GM12878 (cell line): ENCODE measurements around the gene PRAMEF8. TPM values are rescaled to one million over a fixed set of nuclear protein-coding genes. Genes with fewer than 3 reads are reported as not detected.
"Not testable (repeated sequence)": the region's sequence is repeated elsewhere in the genome, so short reads cannot be mapped to it uniquely, and the experiment has no call there.

Source experiments
- ATAC-seq: fragments of 200-7000 bp; cut with Tn5 transposase; 3 replicates; pipeline ENCODE4 v1.9.1; 2020; ENCODE audit warnings: mild to moderate bottlenecking, moderate library complexity
- BruUV-seq: library from RNA; stranded (reverse); fragments of 400-500 nt; replicated peaks from 2 replicates; lab custom pipeline; 2021; lab: Mats Ljungman, UMichigan
- CTCF ChIA-PET: fragments of 300-600 bp; sonication (Branson Sonifier 250); formaldehyde crosslinking; extraction: SDS; loops from one replicate; lab custom pipeline; 2021; ENCODE audit warnings: inconsistent platforms; lab: Yijun Ruan, JAX
- POLR2A ChIA-PET: fragments of 350-600 bp; formaldehyde crosslinking; extraction: SDS; loops from one replicate; lab custom pipeline; 2021; ENCODE audit warnings: inconsistent platforms; lab: Charles Lee
- RAD21 ChIA-PET: fragments of 300-600 bp; sonication (Branson Sonifier 250); formaldehyde crosslinking; loops from one replicate; lab custom pipeline; 2023; ENCODE audit warnings: antibody characterized with exemption; ENCODE audit not compliant: unreplicated experiment; lab: Charles Lee
- SMC1A ChIA-PET: fragments of 300-600 bp; sonication (Branson Sonifier 250); formaldehyde crosslinking; loops from one replicate; lab custom pipeline; 2023; ENCODE audit not compliant: unreplicated experiment, uncharacterized antibody; lab: Charles Lee
- DNase-seq: peaks from one replicate; pipeline ENCODE4 v3.0.0-alpha.2; 2011; ENCODE audit warnings: low read depth, low spot score
- FAIRE-seq: peaks from 3 replicates; lab custom pipeline; 2011; peaks lifted over from hg19 to GRCh38; lab: Jason Lieb, UNC
- H2AFZ ChIP-seq: 2 replicates; pipeline ENCODE4 v1.6.0; 2011; ENCODE audit warnings: low read depth, low read length, control low read depth; ENCODE audit not compliant: control insufficient read depth
- H3K27ac ChIP-seq: 2 replicates; pipeline ENCODE4 v1.5.1; 2011; ENCODE audit warnings: control low read depth; ENCODE audit not compliant: control insufficient read depth, insufficient read depth
- H3K27me3 ChIP-seq, 2 experiments: replicated peaks in 1 of 2; 2 replicates each; pipeline versions ENCODE4 v1.6.0 to v1.6.1; 2011; ENCODE audit warnings: low read length in 1 of 2; ENCODE audit not compliant: control insufficient read depth in 2 of 2, insufficient read depth in 2 of 2
- H3K36me3 ChIP-seq, 2 experiments: 2 replicates each; pipeline ENCODE4 v1.5.1; 2011; ENCODE audit warnings: low read length in 1 of 2; ENCODE audit not compliant: control insufficient read depth in 2 of 2, insufficient read depth in 2 of 2
- H3K4me1 ChIP-seq: 2 replicates; pipeline ENCODE4 v1.6.1; 2011; ENCODE audit warnings: mild to moderate bottlenecking, low read length, moderate library complexity, mixed read lengths; ENCODE audit not compliant: control insufficient read depth, insufficient read depth
- H3K4me2 ChIP-seq: 2 replicates; pipeline ENCODE4 v1.6.0; 2011; ENCODE audit warnings: control low read depth; ENCODE audit not compliant: control insufficient read depth, insufficient read depth
- H3K4me3 ChIP-seq: fragments of 200-600 bp; sonication (generic); 2 replicates; pipeline ENCODE4 v1.5.1; 2016
- H3K79me2 ChIP-seq: 2 replicates; pipeline ENCODE4 v1.6.0; 2011; ENCODE audit warnings: low read length; ENCODE audit not compliant: control insufficient read depth, insufficient read depth
- H3K9ac ChIP-seq: 2 replicates; pipeline ENCODE4 v1.8.0; 2011; ENCODE audit warnings: low read length, control low read depth, mixed read lengths; ENCODE audit not compliant: control insufficient read depth, insufficient read depth
- H3K9me3 ChIP-seq: replicated peaks from 3 replicates; pipeline ENCODE4 v1.5.1; 2011; ENCODE audit warnings: mild to moderate bottlenecking, low read length; ENCODE audit not compliant: control insufficient read depth, insufficient read depth
- H4K20me1 ChIP-seq: 2 replicates; pipeline ENCODE4 v1.6.0; 2011; ENCODE audit not compliant: control insufficient read depth, insufficient read depth
- WGBS: methylation state at CpG from one replicate; pipeline ENCODE4 v1.1.6; 2016; ENCODE audit warnings: low lambda C conversion rate; ENCODE audit not compliant: insufficient replicate concordance, insufficient coverage; ENCODE audit errors: missing lambda C conversion rate; 5-methylcytosine and 5-hydroxymethylcytosine counted together
- in situ Hi-C: fragments of 300-500 bp; cut with MboI; formaldehyde crosslinking; loops from 9 replicates; pipeline ENCODE4 v1.14.3; 2018; ENCODE audit warnings: mixed read lengths
- intact Hi-C: fragments of 100-400 bp; cut with micrococcal nuclease; formaldehyde crosslinking; loops from one replicate; pipeline ENCODE4 v1.14.2; 2022; ENCODE audit not compliant: unreplicated experiment
- polyA plus RNA-seq, 11 experiments: library from polyadenylated mRNA; depleted of rRNA in 4 of 11; unstranded in 6 of 11; stranded (reverse) in 5 of 11; fragments of >200 nt; fragmentation: Nextera tagmentation in 4 of 11; fragmentation: Illumina TruSeq in 1 of 11; extraction: Ambion mirVana in 4 of 11; extraction: Trizol in 1 of 11; gene quantifications; 1 replicate in 1 of 11; 2 replicates in 10 of 11; pipeline versions ENCODE4 v1.2.1 to v1.2.3, GENCODE V29; 2011 to 2016; ENCODE audit warnings: inconsistent platforms in 2 of 11, missing spikeins in 2 of 11, low read depth in 1 of 11
- total RNA-seq, 4 experiments: library from RNA; depleted of rRNA in 3 of 4; stranded (reverse); fragments of >200 nt in 3 of 4; fragmentation: Illumina TruSeq in 1 of 4; extraction: Trizol in 1 of 4; gene quantifications; 2 replicates each; pipeline versions ENCODE4 v1.2.1 to v1.2.3, GENCODE V29; 2013 to 2021

PRAMEF8 gene
- total and polyA plus RNA-seq, 10 of the 15 experiments (the other 5 are each of a cell fraction or from before 2014, with no cell fraction given) = not detected

GRCh38 chr1:13253898-13254297, 31.0 kb downstream of the PRAMEF8 start, which contains the start of gene PRAMEF5:
Gene PRAMEF5, plus strand, starts transcription at chr1:13254198. Its CDS starts 5,071 bp downstream, at chr1:13259269.
- SMC1A ChIA-PET, H3K9me3 ChIP-seq, RAD21 ChIA-PET, H3K36me3 ChIP-seq, in situ Hi-C loops, FAIRE-seq, H3K4me3 ChIP-seq, DNase-seq, H3K9ac ChIP-seq, POLR2A ChIA-PET, intact Hi-C loops, H3K27me3 ChIP-seq, ATAC-seq, BruUV-seq, H2AFZ ChIP-seq, H3K27ac ChIP-seq, H3K4me2 ChIP-seq, H3K4me1 ChIP-seq, CTCF ChIA-PET, H3K79me2 ChIP-seq, H4K20me1 ChIP-seq: not testable (repeated sequence)
- WGBS = 40% methylated on average over 2 of the region's 5 CpGs

- RAD21 ChIA-PET, H2AFZ ChIP-seq, H3K4me1 ChIP-seq, H3K27ac ChIP-seq, DNase-seq, H4K20me1 ChIP-seq, CTCF ChIA-PET, intact Hi-C loops, H3K9me3 ChIP-seq, BruUV-seq, SMC1A ChIA-PET, H3K27me3 ChIP-seq, FAIRE-seq, POLR2A ChIA-PET, ATAC-seq, H3K9ac ChIP-seq, H3K79me2 ChIP-seq, H3K4me2 ChIP-seq, H3K4me3 ChIP-seq, H3K36me3 ChIP-seq: not testable (repeated sequence)
- WGBS = 32% methylated on average over 6 of the region's 7 CpGs
- in situ Hi-C loops = loop anchor here (25.0 kb wide), 2 partner anchors 435 to 710 kb away; no protein-coding TSS in a partner anchor
Measured at GRCh38 chr1:13247122-13247521, 37.8 kb downstream of the PRAMEF8 start.

DNA sequence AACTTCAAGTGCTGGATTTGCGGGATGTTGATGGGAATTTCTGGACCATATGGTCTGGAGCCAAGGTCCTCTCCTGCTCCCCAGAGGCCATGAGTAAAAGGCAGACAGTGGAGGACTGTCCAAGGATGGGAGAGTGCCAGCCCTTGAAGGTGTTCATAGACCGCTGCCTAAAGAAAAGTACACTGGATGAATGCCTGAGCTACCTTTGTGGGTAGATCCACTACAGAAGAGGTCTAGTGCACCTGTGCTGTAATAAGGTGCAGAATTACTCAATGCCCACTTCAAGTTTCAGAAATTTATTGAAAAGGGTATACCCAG, 38.4 kb downstream of the PRAMEF8 start:
- CTCF ChIA-PET, H3K4me1 ChIP-seq, intact Hi-C loops, H3K27ac ChIP-seq, H3K79me2 ChIP-seq, POLR2A ChIA-PET, DNase-seq, H3K4me3 ChIP-seq, H3K27me3 ChIP-seq, H3K36me3 ChIP-seq, H3K9ac ChIP-seq, FAIRE-seq, ATAC-seq, SMC1A ChIA-PET, H4K20me1 ChIP-seq, BruUV-seq, H3K4me2 ChIP-seq, H2AFZ ChIP-seq, RAD21 ChIA-PET, H3K9me3 ChIP-seq: not testable (repeated sequence)
- in situ Hi-C loops = loop anchor here (25.0 kb wide), 2 partner anchors 434 to 709 kb away; no protein-coding TSS in a partner anchor
- WGBS = 18% methylated on average over 2 of the region's 2 CpGs

- 2% methylated on average over 5 of the region's 5 CpGs for WGBS
- BruUV-seq, DNase-seq, H3K36me3 ChIP-seq, POLR2A ChIA-PET, H3K27me3 ChIP-seq, H3K9ac ChIP-seq, SMC1A ChIA-PET, H3K4me3 ChIP-seq, RAD21 ChIA-PET, H2AFZ ChIP-seq, CTCF ChIA-PET, H3K4me2 ChIP-seq, H3K27ac ChIP-seq, H3K79me2 ChIP-seq, H4K20me1 ChIP-seq, FAIRE-seq, intact Hi-C loops, ATAC-seq, H3K9me3 ChIP-seq, H3K4me1 ChIP-seq: not testable (repeated sequence)
- in situ Hi-C loops = loop anchor here (25.0 kb wide), 2 partner anchors 434 to 709 kb away; no protein-coding TSS in a partner anchor
Measured at GRCh38 chr1:13245841-13246553, 38.9 kb downstream of the PRAMEF8 start.
